T-helper 9 cell (primary cell): ENCODE results near the gene RGL4.
"Not testable (repeated sequence)": the region's sequence is repeated elsewhere in the genome, so short reads cannot be mapped to it uniquely, and the experiment has no call there.

ENCODE experiments used
- DNase-seq: peaks from one replicate; pipeline ENCODE4 v3.0.0-alpha.2; 2020
- total RNA-seq, 2 donors: gene quantifications; one replicate each; lab custom pipeline; 2026; lab: John Stamatoyannopoulos, UW

Gene RGL4
- 5.9 to 16.7 reads per million in 2 donors for total RNA-seq

- DNase-seq, result no peak
Observed at GRCh38 chr22:23690713-23691112, at the start of gene RGL4. Gene RGL4 (plus strand): TSS chr22:23691013. CDS start chr22:23692031, 1,018 bp downstream.

GRCh38 chr22:23646526-23646925 is 44.3 kb upstream of the RGL4 start:
- DNase-seq, result not testable (repeated sequence)

DNA sequence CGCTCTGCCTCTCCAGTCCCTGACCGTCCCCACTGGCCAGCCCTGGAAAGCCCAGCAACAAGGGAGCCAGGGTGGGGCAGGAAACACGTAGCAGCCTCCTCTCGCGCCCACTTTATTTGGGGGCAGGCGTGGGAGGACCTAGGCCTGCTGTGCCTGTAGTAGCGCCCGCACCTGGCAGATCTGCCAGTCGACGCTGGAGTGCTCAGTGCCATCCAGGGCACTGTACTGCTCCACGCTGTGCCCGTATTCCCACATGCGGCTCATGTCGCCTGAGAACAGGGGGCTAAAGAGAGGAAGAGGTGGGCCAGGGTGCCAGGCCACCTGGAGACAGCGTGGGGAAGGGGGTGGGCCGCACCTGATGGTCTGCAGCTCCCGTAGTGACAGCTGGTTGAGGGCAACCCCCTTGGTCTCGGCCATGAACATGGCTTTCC is 41.7 kb upstream of the RGL4 start:
- DNase-seq, result no peak

- DNase-seq, result no peak
Observed at GRCh38 chr22:23651676-23652075, 39.1 kb upstream of the RGL4 start.

DNA sequence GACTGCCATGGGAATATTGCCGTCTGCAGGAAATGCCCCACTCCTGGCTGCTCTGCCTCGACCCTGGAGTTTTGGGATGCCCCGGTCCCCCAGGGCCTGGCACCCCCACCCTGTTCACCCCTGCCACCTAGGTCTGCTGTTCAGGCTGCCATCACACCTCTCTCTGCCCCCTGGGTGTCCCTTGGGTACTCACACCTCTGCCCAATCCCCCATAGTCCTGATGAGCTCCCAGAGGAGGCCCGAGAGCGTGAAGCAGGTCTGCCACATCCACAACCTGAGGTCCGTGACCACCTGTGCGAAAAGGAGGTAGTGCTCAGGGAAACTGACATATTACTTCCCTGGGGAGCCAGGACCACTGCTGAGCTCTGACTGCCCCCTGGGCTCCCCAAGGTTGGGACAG is 38.5 kb upstream of the RGL4 start:
- no peak for DNase-seq

- no peak for DNase-seq
Observed at GRCh38 chr22:23652711-23653110, 38.1 kb upstream of the RGL4 start.

DNA sequence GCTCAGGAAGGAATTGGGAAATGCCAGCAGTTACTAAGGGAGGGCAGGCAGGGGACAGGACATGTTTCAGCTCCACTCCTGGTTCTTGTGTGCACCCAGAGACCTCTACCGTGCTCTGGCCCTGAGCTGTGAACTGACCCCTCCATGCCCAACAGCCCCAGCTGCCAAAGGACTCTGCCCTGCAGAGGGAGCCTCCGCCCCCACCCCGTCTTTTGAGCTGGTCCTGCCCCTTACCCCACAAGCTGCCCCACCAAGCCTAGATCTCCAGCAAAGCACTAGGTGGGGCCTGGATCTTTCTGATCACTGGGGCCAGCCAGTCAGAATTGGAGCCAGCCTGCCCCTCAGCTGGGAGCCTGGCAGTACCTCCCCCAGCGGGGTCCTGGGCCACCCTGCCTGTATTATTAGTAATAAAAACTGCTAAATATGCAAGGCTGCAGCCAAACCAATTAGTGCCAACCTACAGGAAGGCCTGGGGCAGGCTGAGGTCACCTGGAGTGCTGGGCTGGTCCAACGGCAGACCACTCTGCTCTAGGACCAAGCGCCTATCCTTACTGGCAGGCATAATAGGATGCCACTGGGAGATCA is 34.8 kb upstream of the RGL4 start:
- DNase-seq, result no peak

- no peak for DNase-seq
Observed at GRCh38 chr22:23657727-23658126, 33.1 kb upstream of the RGL4 start.

DNA sequence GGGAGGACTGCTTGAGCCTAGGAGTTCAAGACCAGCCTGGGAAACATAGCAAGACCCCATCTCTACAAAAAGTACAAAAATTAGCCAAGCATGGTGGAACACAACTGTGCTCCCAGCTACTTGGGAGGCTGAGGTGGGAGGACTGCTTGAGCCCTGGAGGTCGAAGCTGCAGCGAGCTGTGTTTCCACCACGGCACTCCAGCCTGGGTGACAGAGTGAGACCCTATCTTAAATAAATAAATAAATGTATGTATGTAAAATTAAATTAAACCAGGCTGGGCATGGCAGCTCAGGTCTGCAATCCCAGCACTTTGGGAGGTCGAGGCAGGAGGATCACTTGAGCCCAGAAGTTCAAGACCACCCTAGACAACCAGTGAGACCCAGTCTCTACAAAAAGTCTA is 30.4 kb upstream of the RGL4 start:
- not testable (repeated sequence) for DNase-seq

DNA sequence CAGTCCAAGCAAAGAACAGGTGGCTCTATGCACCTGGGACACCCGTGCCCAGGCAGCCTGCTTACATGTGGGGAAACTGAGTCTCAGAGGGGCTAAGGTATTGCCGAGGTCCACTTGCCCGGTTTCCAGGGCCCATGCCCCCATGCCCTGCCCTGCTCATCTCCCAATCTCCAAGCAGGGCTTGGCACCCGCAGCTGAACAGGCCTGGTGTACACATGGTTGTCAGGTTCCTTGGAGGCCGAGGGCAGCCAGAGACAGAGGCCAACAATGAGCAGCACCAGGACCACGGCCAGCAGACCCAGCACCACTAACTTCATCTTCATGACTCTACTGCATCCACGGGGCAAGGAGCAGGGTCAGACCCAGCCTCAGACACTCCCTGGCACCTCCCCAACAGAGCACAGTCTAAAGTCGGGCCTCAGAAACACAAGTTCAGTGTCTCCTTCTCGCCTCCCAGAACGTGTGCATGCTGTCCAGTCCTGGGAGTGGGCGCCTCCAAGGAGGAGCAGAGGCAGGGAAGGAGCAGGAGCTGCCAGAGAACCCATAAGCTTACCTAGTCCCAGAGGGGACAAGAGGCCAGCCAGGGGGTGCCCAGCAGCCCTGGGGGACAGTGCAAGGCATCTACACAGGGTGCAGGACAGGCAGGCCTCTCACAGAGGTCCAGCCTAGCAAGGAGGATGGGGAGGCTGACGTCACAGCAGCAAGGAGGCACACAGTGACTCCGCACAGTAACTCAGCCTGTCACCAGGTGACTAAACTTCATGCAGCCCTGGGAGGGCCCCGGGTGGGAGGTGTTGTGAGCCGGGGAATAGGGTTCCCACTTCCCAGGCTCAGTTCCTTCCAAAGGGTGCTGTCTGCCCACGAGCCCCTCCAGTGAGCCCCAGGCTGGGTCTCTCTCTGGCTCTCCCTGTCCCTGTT is 20.2 kb upstream of the RGL4 start:
- DNase-seq, result no peak

DNA sequence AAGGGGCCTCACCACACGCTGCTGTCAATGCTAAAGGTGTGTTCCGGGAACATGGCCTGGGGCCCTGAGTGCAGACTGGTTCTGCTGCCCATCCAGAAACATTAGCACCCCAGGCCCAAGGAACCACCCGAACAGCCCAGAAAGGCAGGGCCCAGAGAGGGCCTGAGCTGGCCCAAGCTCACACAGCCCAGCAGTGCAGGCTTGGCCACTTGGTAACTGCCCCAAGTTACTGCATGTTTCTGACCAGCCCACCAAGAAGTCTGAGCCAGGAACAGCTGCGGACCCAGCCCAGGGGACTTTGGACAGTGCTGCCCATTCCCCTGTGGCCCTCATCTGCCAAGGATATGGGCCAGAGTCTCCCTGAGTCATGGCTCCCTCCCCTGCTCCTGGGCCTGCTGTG is 19.4 kb upstream of the RGL4 start:
- DNase-seq, result not testable (repeated sequence)

DNA sequence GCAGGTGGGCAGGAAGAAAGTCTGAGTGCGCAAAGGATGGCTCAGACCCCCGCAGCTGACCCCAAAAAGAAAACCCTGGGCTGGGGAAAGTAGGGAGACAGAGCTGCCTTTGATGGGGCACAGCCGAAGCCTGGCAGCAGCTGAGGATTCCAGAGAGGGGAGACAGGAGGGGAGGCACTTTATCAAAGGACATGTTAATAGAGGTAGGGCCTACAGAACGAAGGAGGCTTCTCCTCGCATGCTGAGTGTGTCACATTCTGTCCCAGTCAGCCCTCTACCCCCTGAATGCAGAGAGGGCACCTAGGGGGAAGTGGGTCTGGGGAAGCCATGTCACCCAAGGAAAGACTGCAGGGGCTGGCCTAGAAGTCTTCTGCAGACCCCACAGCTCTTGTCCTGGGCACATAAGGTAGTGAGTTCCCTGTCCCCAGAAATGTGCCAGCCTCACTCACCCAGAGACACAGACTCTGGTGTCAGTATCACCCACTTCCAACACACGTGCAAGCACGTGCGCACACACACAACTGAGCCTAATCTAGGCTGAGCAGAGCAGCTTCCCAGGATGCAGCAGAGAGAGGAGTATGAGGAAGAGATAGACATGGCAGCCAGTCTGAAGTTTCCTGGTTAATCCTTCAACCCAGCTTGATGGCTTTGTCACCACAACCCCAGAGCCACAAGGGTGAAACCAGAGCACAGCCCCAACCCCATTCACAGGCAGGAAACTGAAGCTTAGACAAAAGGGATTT is 18.3 kb upstream of the RGL4 start:
- not testable (repeated sequence) for DNase-seq

GRCh38 chr22:23673050-23673620 is 17.7 kb upstream of the RGL4 start:
- no peak for DNase-seq

- DNase-seq, result no peak
Observed at GRCh38 chr22:23673826-23674690, 16.8 kb upstream of the RGL4 start.

GRCh38 chr22:23674886-23675501 is 15.8 kb upstream of the RGL4 start:
- not testable (repeated sequence) for DNase-seq

- no peak for DNase-seq
Observed at GRCh38 chr22:23675502-23676415, 15.1 kb upstream of the RGL4 start.

- DNase-seq, result not testable (repeated sequence)
Observed at GRCh38 chr22:23676841-23677700, 13.7 kb upstream of the RGL4 start.

DNA sequence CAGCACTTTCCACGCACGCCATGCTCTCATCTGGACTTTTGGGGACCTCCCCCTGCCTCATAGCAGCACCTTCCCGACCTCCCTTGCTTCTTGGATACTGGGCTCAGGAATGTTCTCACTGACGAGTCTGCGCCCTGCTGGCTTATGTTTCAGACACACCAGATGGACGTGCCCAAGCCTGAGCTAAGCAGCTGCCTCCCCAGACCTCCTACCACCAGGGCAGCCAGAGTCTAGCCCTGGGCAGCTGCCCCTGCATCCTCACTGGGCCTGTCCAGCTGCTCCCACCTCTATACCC is 13.2 kb upstream of the RGL4 start:
- DNase-seq, result no peak

DNA sequence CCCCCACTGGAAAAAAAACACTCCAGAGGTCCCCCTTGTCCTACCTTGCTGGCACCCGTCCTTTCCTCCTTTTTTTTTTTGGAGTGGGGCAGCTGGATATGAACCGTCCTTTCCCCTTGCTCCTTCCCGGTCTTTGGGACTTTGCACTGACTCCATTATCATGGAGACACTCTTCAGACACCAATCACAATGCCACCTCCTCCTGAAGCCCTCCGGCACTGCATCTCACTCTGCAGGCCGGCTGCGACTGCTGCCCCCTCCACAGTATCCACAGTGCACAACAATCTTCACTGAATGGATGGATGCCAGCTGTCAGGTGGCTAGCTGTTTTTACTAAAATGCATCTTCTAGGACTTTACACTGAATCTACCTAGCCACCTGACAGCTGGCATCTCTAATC is 12.7 kb upstream of the RGL4 start:
- no peak for DNase-seq
